Stimulated activated naive CD4-positive, alpha-beta T cell (primary cell): ENCODE measurements around the gene SLFN12L.
A peak's percentile ranks its signal among the peaks of the same experiment; 100 is the strongest.
"Not testable (repeated sequence)": the region's sequence is repeated elsewhere in the genome, so short reads cannot be mapped to it uniquely, and the experiment has no call there.

Source experiments
- DNase-seq, 6 experiments: peaks; one replicate each; lab custom pipeline; 2025; lab: John Stamatoyannopoulos, UW

The SLFN12L gene

GRCh38 chr17:35542990-35543389 lies 5.5 kb upstream of the SLFN12L start:
- DNase-seq = no peak

DNA sequence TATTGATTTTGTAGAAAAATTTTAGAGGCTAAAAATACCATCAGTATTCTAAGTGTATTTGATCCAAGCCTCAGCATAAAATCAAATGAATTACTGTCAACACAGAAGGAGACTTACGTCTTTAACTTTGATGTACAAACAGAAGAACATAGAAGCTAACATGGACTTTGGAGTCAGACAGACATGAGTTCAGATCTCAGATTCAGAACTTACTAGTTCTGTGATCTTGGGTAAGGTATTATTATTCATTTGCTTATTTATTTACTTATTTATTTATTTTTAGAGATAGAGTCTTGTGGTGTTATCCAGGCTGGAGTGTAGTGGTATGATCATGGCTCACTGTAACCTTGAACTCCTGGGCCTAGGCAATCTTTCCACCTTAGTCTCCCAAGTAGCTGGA lies 4.0 kb upstream of the SLFN12L start:
- DNase-seq = no peak

- peak in 3 of 6 experiments; percentile 6 to 55 (median 44) for DNase-seq
These were observed 3.3 kb upstream of the SLFN12L start for GRCh38 chr17:35540589-35541404.

- no peak for DNase-seq
These were observed 2.2 kb upstream of the SLFN12L start for GRCh38 chr17:35539659-35540026.

- peak in 2 of 6 experiments; percentile 14 to 30 for DNase-seq
These were observed 760 bp downstream of the SLFN12L start for GRCh38 chr17:35536664-35537171.

DNA sequence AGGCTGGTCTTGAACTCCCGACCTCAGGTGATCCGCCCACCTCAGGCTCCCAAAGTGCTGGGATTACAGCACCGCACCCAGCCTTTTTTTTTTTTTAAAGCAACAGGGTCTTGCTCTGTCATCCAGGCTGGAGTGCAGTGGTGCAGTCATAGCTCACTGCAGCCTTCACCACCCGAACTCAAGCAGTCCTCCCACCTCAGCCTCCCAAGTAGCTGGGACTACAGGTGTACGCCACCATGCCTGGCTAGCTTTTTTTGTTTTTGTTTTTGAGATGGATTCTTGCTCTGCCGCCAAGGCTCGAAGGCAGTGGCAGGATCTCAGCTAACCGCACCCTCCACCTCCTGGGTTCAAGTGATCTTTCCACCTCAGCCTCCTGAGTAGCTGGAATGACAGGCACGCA lies 2.1 kb downstream of the SLFN12L start:
- DNase-seq = not testable (repeated sequence)

DNA sequence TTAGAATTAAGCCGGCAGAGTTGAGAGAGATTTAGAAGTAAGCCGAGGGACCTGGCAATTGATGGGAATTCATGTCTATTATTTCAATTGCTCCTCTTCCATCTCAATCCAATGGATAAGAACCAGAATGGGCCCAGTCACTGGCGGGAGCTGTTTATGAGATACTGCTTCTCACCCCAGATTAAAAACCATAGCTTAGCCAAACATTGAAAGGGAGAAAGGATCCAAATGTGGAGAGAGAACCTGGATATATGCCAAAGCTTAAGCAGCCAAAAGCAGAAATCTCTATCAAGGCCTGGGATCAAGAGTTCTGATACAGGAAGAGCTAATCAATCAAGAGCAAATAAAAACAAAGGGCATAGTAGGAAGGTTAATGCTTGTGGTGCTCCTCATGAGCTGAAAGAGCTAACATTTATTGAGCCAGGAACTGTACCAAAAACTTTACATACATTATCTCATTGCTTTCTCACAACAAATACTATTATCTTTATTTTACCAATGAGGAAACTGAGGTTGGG lies 2.8 kb downstream of the SLFN12L start:
- DNase-seq = no peak

GRCh38 chr17:35531160-35531559 lies 6.3 kb downstream of the SLFN12L start:
- no peak for DNase-seq

DNA sequence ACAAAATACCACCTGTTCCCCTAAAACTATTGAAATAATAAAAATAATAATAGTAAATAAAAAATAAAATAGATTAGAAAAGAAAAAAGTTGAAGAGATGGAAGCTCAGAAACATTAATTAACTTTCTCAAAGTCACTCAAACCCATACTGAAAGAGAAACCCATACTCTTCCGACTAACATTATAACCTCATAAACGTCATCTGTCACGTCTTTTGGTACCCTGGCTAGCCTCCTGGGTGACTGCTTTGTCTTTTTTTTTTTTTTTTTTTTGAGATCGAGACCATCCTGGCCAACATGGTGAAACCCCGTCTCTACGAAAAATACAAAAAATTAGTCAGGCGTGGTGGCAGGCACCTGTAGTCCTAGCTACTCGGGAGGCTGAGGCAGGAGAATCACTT lies 7.6 kb downstream of the SLFN12L start:
- DNase-seq = no peak

DNA sequence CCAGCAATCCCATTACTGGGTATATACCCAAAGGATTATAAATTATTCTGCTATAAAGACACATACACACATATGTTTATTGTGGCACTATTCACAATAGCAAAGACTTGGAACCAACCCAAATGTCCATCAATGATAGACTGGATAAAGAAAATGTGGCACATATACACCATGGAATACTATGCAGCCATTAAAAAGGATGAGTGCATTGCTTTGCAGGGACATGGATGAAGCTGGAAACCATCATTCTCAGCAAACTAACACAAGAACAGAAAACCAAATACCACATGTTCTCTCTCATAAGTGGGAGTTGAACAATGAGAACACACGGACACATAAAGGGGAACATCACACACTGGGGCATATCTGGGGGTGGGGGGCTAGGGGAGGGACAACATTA lies 8.2 kb downstream of the SLFN12L start:
- not testable (repeated sequence) for DNase-seq

DNA sequence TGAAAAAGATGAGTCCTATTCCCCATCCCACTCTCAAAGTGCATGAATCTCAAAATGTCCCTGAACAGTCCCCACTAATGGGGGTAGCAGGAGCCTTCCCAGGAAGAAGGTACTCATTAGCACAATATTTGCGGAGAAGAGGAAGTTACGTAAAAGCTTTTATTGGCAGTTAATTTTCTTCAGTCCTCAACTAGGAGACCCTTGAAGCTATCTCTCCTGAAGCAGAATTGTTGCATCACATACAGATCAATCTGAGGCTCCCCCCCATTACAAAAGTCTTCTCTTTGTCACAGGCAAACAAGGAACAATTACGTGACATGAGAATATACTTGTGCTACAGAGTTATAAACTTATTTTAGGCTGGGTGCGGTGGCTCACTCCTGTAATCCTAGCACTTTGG lies 14.2 kb downstream of the SLFN12L start:
- DNase-seq = no peak

- DNase-seq = peak in 2 of 6 experiments; percentile 8 to 9
These were observed 15.7 kb downstream of the SLFN12L start for GRCh38 chr17:35521654-35522256.

GRCh38 chr17:35521150-35521549 lies 16.3 kb downstream of the SLFN12L start:
- DNase-seq = no peak

GRCh38 chr17:35519906-35520442 lies 17.5 kb downstream of the SLFN12L start:
- DNase-seq = no peak

- DNase-seq = no peak
These were observed 18.0 kb downstream of the SLFN12L start for GRCh38 chr17:35519439-35519838.

DNA sequence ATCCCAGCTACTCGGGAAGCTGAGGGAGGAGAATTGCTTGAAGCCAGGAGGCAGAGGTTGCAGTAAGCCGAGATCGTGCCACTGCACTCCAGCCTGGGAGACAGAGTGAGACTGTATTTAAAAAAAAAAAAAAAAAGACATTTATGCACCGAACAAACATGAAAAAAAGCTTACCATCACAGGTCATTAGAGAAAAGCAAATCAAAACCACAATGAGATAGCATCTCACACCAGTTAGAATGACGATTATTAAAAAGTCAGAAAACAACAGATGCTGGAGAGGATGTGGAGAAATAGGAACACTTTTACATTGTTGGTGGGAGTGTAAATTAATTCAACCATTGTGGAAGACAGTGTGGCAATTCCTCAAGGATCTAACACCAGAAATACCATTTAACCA lies 19.0 kb downstream of the SLFN12L start:
- DNase-seq = not testable (repeated sequence)

DNA sequence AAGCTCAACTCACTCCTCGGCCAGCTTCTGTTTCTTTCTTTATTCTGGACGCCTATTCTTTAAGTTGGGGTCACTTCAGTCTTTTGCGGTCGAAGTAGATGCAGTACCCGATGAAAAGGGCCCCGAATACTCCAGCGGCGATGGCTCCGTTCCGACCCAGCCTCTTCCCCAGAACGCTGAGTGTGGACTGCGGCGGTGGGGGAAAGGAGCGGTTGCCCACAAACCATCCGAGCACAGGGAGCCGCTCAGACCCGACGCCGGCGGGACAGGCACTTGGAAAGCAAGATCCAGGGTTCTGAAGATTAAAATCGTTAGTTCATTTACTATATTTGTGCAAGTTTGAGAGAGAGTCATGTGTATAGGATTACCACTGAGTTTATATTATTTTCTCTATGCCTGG lies 22.5 kb downstream of the SLFN12L start:
- no peak for DNase-seq

- DNase-seq = no peak
These were observed 22.9 kb downstream of the SLFN12L start for GRCh38 chr17:35514564-35514963.

- DNase-seq = no peak
These were observed 27.4 kb downstream of the SLFN12L start for GRCh38 chr17:35510052-35510451.

GRCh38 chr17:35507714-35508113 lies 29.8 kb downstream of the SLFN12L start:
- DNase-seq = not testable (repeated sequence)

- DNase-seq = no peak
These were observed 37.9 kb downstream of the SLFN12L start for GRCh38 chr17:35499548-35499947.

DNA sequence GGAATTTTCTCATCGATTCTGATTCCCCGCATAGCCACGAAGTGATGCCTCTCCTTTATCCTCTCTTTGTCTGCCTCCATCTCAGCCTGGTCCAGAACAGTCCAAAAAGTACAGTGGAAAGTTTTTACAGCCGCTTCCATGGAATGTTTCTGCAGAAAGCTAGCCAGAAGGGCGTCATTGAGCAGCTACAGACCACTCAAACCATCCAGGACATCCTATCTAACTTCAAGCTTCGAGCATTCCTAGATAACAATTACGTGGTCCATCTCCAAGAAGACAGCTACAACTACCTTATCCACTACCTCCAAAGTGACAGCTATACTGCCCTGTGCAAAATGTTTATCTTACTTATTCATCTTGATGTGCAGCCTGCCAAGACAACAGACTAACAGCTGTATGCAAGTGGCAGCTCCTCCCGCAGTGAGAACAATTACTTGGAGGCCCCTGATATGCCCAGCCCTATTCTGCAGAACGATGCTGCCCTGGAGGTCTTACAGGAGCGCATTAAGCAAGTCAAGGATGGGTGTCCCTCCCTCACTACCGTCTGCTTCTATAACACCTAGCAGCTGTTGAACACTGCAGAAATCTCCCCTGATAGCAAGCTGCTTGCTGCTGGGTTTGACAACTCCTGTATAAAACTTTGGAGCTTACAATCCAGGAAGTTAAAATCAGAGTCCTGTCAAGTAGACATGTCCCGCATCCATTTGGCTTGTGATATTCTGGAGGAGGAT lies 38.9 kb downstream of the SLFN12L start:
- no peak for DNase-seq
